Measurements from ENCODE around the gene ITGA2B. TPM values are rescaled to one million over a fixed set of nuclear protein-coding genes. Genes with fewer than 3 reads are reported as not detected.

ITGA2B gene
- total RNA-seq, 1 experiment from 2014 or later: 8.3 TPM

- no peak overlapping the region for H2BK5ac ChIP-seq (ENCODE audit: insufficient read length, low read length)
- no peak overlapping the region for H2AK5ac ChIP-seq (ENCODE audit: insufficient read length, low read length)
- no peak overlapping the region for H4K5ac ChIP-seq (ENCODE audit: insufficient read length, low read depth, low read length)
- no peaks in the 10 kb centered on the region for H3K27me3 ChIP-seq (ENCODE audit: insufficient read depth, low read length)
- Mint-ChIP-seq H3K27me3 (ENCODE audit: low read depth) (peaks cover 7% of the 10 kb centered on the region), H3K36me3 (ENCODE audit: insufficient read depth in 1 of 3, low read depth in 3 of 3) (peaks cover 3 to 17% (median 6%) of the 10 kb centered on the region in 3 experiments; a peak in 6 of 7 replicates), H3K27ac (no peak overlapping the region), H3K4me1 (peaks cover 8 to 13% of the 10 kb centered on the region in 2 experiments), H3K9me3 (no peaks in the 10 kb centered on the region; a peak in 1 of 5 replicates), H3K4me3 (no peak overlapping the region; a peak in 1 of 5 replicates)
- H3K79me1 ChIP-seq (ENCODE audit: insufficient read depth, low read depth, low read length, poor library complexity, severe bottlenecking): no peaks in the 10 kb centered on the region
- H3K9me3 ChIP-seq (ENCODE audit: control insufficient read depth, low read depth, low read length): no peaks in the 10 kb centered on the region
- no CpG with 5 or more reads among the region's 12 CpGs for WGBS (ENCODE audit: extremely low coverage, insufficient read length, low lambda C conversion rate)
- H4K20me1 ChIP-seq (ENCODE audit: control insufficient read depth, insufficient read depth, insufficient read length): no peaks in the 10 kb centered on the region
- no peak overlapping the region for H3K56ac ChIP-seq (ENCODE audit: insufficient read length, low read depth, low read length)
- no peak overlapping the region for H2BK120ac ChIP-seq (ENCODE audit: low read depth, low read length, poor library complexity, severe bottlenecking)
- peaks cover 8% of the 10 kb centered on the region for H3K23me2 ChIP-seq (ENCODE audit: insufficient read length, low read depth, low read length, poor library complexity, severe bottlenecking)
- no peak overlapping the region for H3K23ac ChIP-seq (ENCODE audit: insufficient read length, low read depth, low read length)
- no peak overlapping the region for H4K8ac ChIP-seq (replicated peaks; ENCODE audit: insufficient read length, low read depth, low read length)
- no peak overlapping the region for H3K14ac ChIP-seq (ENCODE audit: insufficient read depth, low read length)
- no peak overlapping the region for H2BK20ac ChIP-seq (ENCODE audit: low read depth, low read length, poor library complexity, severe bottlenecking)
- H3K79me2 ChIP-seq (ENCODE audit: insufficient read depth, low read length): no peaks in the 10 kb centered on the region
- H2BK15ac ChIP-seq (ENCODE audit: low read depth, low read length): no peak overlapping the region
- H3K4ac ChIP-seq (ENCODE audit: low read depth, low read length): no peak overlapping the region
- H3K18ac ChIP-seq (ENCODE audit: insufficient read length, low read depth, low read length): no peak overlapping the region
- H3K4me2 ChIP-seq (ENCODE audit: insufficient read depth, insufficient read length, low read length): no peak overlapping the region
- no peak overlapping the region for H3K9ac ChIP-seq (ENCODE audit: extremely low read depth, insufficient read length, low read length)
- DNase-seq: no peak
- TF ChIP-seq CTCF (conservative IDR thresholded peaks at IDR 0.05): no peak
- H2BK12ac ChIP-seq (ENCODE audit: insufficient read length, low read depth, low read length): no peak overlapping the region
- no peak overlapping the region for H4K91ac ChIP-seq (ENCODE audit: insufficient read length, low read depth, low read length)
- no peaks in the 10 kb centered on the region for H3K4me1 ChIP-seq (ENCODE audit: insufficient read depth, low read length)
- H3T11ph ChIP-seq (ENCODE audit: low read length): no peak overlapping the region
- no peak overlapping the region for H3K27ac ChIP-seq (ENCODE audit: insufficient read length, low read depth, low read length)
- H2AFZ ChIP-seq (ENCODE audit: low read length): no peak overlapping the region
These were observed 39.8 kb downstream of the ITGA2B start for GRCh38 chr17:44349553-44350070.

Data from H9 (cell line).